ENCODE results near the gene VPS45. TPM values are rescaled to one million over a fixed set of nuclear protein-coding genes. Genes with fewer than 3 reads are reported as not detected.
"Not testable (repeated sequence)": the region's sequence is repeated elsewhere in the genome, so short reads cannot be mapped to it uniquely, and the experiment has no call there.

Gene VPS45
- total and polyA plus RNA-seq, 4 donors = 19.7 to 58.2 (median 46.2) TPM

GRCh38 chr1:150144606-150145005 is 77.0 kb downstream of the VPS45 start:
- ATAC-seq (ENCODE audit: low FRiP score) (no peak), DNase-seq (no peak)
- no peak overlapping the region for H3K4me3 ChIP-seq (ENCODE audit: low read length in 2 of 2)
- H3K9me3 ChIP-seq (ENCODE audit: control insufficient read depth, low read length) = no peaks in the 10 kb centered on the region
- intact Hi-C loops (cut with DNase I) = loop anchor here in 1 of 2 donors (5.0 kb wide), 1 partner anchor 42 kb away; no protein-coding TSS in a partner anchor
- H3K27me3 ChIP-seq (ENCODE audit: control insufficient read depth in 1 of 2, insufficient read depth in 2 of 2, low read length in 1 of 2) = no peaks in the 10 kb centered on the region
- H3K27ac ChIP-seq (ENCODE audit: low read depth in 1 of 2, low read length in 2 of 2) = no peak overlapping the region
- H3K36me3 ChIP-seq (ENCODE audit: control insufficient read depth in 1 of 2, insufficient read depth in 2 of 2, low read length in 1 of 2) = peaks cover 0 to 2% of the 10 kb centered on the region in 2 donors
- H3K4me1 ChIP-seq (ENCODE audit: control insufficient read depth in 1 of 2, insufficient read depth in 2 of 2, low read length in 2 of 2) = peaks cover 0 to 2% of the 10 kb centered on the region in 2 donors
- 75 to 77% methylated on average over 5 of the region's 5 CpGs for WGBS, 2 donors

GRCh38 chr1:150146016-150146415 is 78.4 kb downstream of the VPS45 start:
- H3K27me3 ChIP-seq (ENCODE audit: control insufficient read depth in 1 of 2, insufficient read depth in 2 of 2, low read length in 1 of 2); H3K4me1 ChIP-seq (ENCODE audit: control insufficient read depth in 1 of 2, insufficient read depth in 2 of 2, low read length in 2 of 2); H3K4me3 ChIP-seq (ENCODE audit: low read length in 2 of 2); ATAC-seq (ENCODE audit: low FRiP score); H3K36me3 ChIP-seq (ENCODE audit: control insufficient read depth in 1 of 2, insufficient read depth in 2 of 2, low read length in 1 of 2); DNase-seq; H3K9me3 ChIP-seq (ENCODE audit: control insufficient read depth, low read length); H3K27ac ChIP-seq (ENCODE audit: low read depth in 1 of 2, low read length in 2 of 2): not testable (repeated sequence)
- intact Hi-C loops (cut with DNase I) = loop anchor here in 1 of 2 donors (5.0 kb wide), 1 partner anchor 44 kb away; no protein-coding TSS in a partner anchor
- 82 to 88% methylated on average over 5 of the region's 5 CpGs for WGBS, 2 donors

- ATAC-seq (ENCODE audit: low FRiP score) = no peak
- WGBS, 2 donors = 86 to 87% methylated on average over 10 of the region's 10 CpGs
- H3K9me3 ChIP-seq (ENCODE audit: control insufficient read depth, low read length) = no peaks in the 10 kb centered on the region
- DNase-seq = no peak
- H3K27ac ChIP-seq (ENCODE audit: low read depth in 1 of 2, low read length in 2 of 2) = no peak overlapping the region
- peaks cover 0 to 2% of the 10 kb centered on the region in 2 donors for H3K4me1 ChIP-seq (ENCODE audit: control insufficient read depth in 1 of 2, insufficient read depth in 2 of 2, low read length in 2 of 2)
- no peak overlapping the region for H3K4me3 ChIP-seq (ENCODE audit: low read length in 2 of 2)
- no peaks in the 10 kb centered on the region for H3K27me3 ChIP-seq (ENCODE audit: control insufficient read depth in 1 of 2, insufficient read depth in 2 of 2, low read length in 1 of 2)
- peaks cover 0 to 2% of the 10 kb centered on the region in 2 donors for H3K36me3 ChIP-seq (ENCODE audit: control insufficient read depth in 1 of 2, insufficient read depth in 2 of 2, low read length in 1 of 2)
- intact Hi-C loops (cut with DNase I) = loop anchor here in 1 of 2 donors (5.0 kb wide), 1 partner anchor 45 kb away; no protein-coding TSS in a partner anchor
Observed at GRCh38 chr1:150146849-150147542, 79.4 kb downstream of the VPS45 start.

GRCh38 chr1:150148837-150149270 is 81.3 kb downstream of the VPS45 start:
- H3K36me3 ChIP-seq (ENCODE audit: control insufficient read depth in 1 of 2, insufficient read depth in 2 of 2, low read length in 1 of 2) = peaks cover 0 to 4% of the 10 kb centered on the region in 2 donors
- peak overlapping the region; percentile 100 for H3K4me3 ChIP-seq (ENCODE audit: low read length in 2 of 2)
- no peaks in the 10 kb centered on the region for H3K27me3 ChIP-seq (ENCODE audit: control insufficient read depth in 1 of 2, insufficient read depth in 2 of 2, low read length in 1 of 2)
- H3K9me3 ChIP-seq (ENCODE audit: control insufficient read depth, low read length) = no peaks in the 10 kb centered on the region
- DNase-seq (no peak), ATAC-seq (ENCODE audit: low FRiP score) (no peak)
- intact Hi-C loops (cut with DNase I) = loop anchor here in 1 of 2 donors (5.0 kb wide), 1 partner anchor 47 kb away; no protein-coding TSS in a partner anchor
- WGBS, 2 donors = 21 to 22% methylated on average over 8 of the region's 8 CpGs
- peak overlapping the region; percentile 85 to 100 for H3K27ac ChIP-seq (ENCODE audit: low read depth in 1 of 2, low read length in 2 of 2)
- peaks cover 0 to 2% of the 10 kb centered on the region in 2 donors for H3K4me1 ChIP-seq (ENCODE audit: control insufficient read depth in 1 of 2, insufficient read depth in 2 of 2, low read length in 2 of 2)

GRCh38 chr1:150149271-150150132 is 81.9 kb downstream of the VPS45 start, which contains the start of gene PLEKHO1:
TSS of gene PLEKHO1 (plus strand) at chr1:150149916. CDS start at chr1:150150258, 342 bp downstream.
- H3K4me3 ChIP-seq (ENCODE audit: low read length in 2 of 2) = peak within 1 kb of the TSS; percentile 100
- 0% methylated on average over 59 to 89 of the region's 89 CpGs for WGBS, 2 donors
- H3K36me3 ChIP-seq (ENCODE audit: control insufficient read depth in 1 of 2, insufficient read depth in 2 of 2, low read length in 1 of 2) = peaks cover 0 to 7% of the 10 kb centered on the region in 2 donors
- H3K9me3 ChIP-seq (ENCODE audit: control insufficient read depth, low read length) = no peaks in the 10 kb centered on the region
- intact Hi-C loops (cut with DNase I) = loop anchor here in 1 of 2 donors (5.0 kb wide), 1 partner anchor 47 kb away; no protein-coding TSS in a partner anchor
- peak; percentile 95 to 96 for DNase-seq
- H3K27me3 ChIP-seq (ENCODE audit: control insufficient read depth in 1 of 2, insufficient read depth in 2 of 2, low read length in 1 of 2) = no peaks in the 10 kb centered on the region
- peaks cover 0 to 1% of the 10 kb centered on the region in 2 donors for H3K4me1 ChIP-seq (ENCODE audit: control insufficient read depth in 1 of 2, insufficient read depth in 2 of 2, low read length in 2 of 2)
- peak; percentile 88 for ATAC-seq (ENCODE audit: low FRiP score)
- peak within 1 kb of the TSS; percentile 85 to 100 for H3K27ac ChIP-seq (ENCODE audit: low read depth in 1 of 2, low read length in 2 of 2)

- ATAC-seq (ENCODE audit: low FRiP score) (peak; percentile 22), DNase-seq (peak; percentile 72 to 81)
- Histone ChIP-seq H3K27ac (ENCODE audit: low read depth in 1 of 2, low read length in 2 of 2) (peak overlapping the region; percentile 85 to 100), H3K4me3 (ENCODE audit: low read length in 2 of 2) (peak overlapping the region; percentile 100), H3K36me3 (ENCODE audit: control insufficient read depth in 1 of 2, insufficient read depth in 2 of 2, low read length in 1 of 2) (peaks cover 0 to 7% of the 10 kb centered on the region in 2 donors), H3K9me3 (ENCODE audit: control insufficient read depth, low read length) (no peaks in the 10 kb centered on the region), H3K27me3 (ENCODE audit: control insufficient read depth in 1 of 2, insufficient read depth in 2 of 2, low read length in 1 of 2) (no peaks in the 10 kb centered on the region), H3K4me1 (ENCODE audit: control insufficient read depth in 1 of 2, insufficient read depth in 2 of 2, low read length in 2 of 2) (no peaks in the 10 kb centered on the region)
- intact Hi-C loops (cut with DNase I) = loop anchor here in 1 of 2 donors (1.0 kb wide), 1 partner anchor 12 kb away; no protein-coding TSS in a partner anchor
- 1% methylated on average over 61 to 114 of the region's 114 CpGs for WGBS, 2 donors
Observed at GRCh38 chr1:150150133-150151021, 82.8 kb downstream of the VPS45 start.

- intact Hi-C loops (cut with DNase I) = loop anchor here in 1 of 2 donors (1.0 kb wide), 1 partner anchor 11 kb away; no protein-coding TSS in a partner anchor
- Histone ChIP-seq H3K4me1 (ENCODE audit: control insufficient read depth in 1 of 2, insufficient read depth in 2 of 2, low read length in 2 of 2) (no peaks in the 10 kb centered on the region), H3K4me3 (ENCODE audit: low read length in 2 of 2) (peak overlapping the region; percentile 100), H3K27me3 (ENCODE audit: control insufficient read depth in 1 of 2, insufficient read depth in 2 of 2, low read length in 1 of 2) (no peaks in the 10 kb centered on the region), H3K9me3 (ENCODE audit: control insufficient read depth, low read length) (no peaks in the 10 kb centered on the region), H3K36me3 (ENCODE audit: control insufficient read depth in 1 of 2, insufficient read depth in 2 of 2, low read length in 1 of 2) (peaks cover 0 to 8% of the 10 kb centered on the region in 2 donors), H3K27ac (ENCODE audit: low read depth in 1 of 2, low read length in 2 of 2) (peak overlapping the region; percentile 85 to 100)
- peak in 1 of 2 donors; percentile 79 for DNase-seq
- no peak for ATAC-seq (ENCODE audit: low FRiP score)
- WGBS, 2 donors = 3 to 6% methylated on average over 15 of the region's 15 CpGs
Observed at GRCh38 chr1:150151291-150152181, 84.0 kb downstream of the VPS45 start.

Measured in aorta (tissue), 5 donors.